CD1c-positive myeloid dendritic cell (primary cell): Measurements from ENCODE around the gene DPP3.
A peak's percentile ranks its signal among the peaks of the same experiment; 100 is the strongest.
"Not testable (repeated sequence)": the region's sequence is repeated elsewhere in the genome, so short reads cannot be mapped to it uniquely, and the experiment has no call there.

Source experiments
- DNase-seq: peaks from one replicate; pipeline ENCODE4 v3.0.0-alpha.2; 2016; ENCODE audit errors: extremely low spot score

DPP3 gene

DNA sequence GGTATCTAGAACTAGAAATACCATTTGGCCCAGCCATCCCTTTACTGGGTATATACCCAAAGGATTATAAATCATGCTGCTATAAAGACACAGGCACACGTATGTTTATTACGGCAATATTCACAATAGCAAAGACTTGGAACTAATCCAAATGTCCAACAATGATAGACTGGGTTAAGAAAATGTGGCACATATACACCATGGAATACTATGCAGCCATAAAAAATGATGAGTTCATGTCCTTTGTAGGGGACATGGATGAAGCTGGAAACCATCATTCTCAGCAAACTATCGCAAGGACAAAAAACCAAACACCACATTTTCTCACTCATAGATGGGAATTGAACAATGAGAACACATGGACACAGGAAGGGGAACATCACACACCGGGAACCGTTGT, 16.1 kb upstream of the DPP3 start:
- not testable (repeated sequence) for DNase-seq

DNA sequence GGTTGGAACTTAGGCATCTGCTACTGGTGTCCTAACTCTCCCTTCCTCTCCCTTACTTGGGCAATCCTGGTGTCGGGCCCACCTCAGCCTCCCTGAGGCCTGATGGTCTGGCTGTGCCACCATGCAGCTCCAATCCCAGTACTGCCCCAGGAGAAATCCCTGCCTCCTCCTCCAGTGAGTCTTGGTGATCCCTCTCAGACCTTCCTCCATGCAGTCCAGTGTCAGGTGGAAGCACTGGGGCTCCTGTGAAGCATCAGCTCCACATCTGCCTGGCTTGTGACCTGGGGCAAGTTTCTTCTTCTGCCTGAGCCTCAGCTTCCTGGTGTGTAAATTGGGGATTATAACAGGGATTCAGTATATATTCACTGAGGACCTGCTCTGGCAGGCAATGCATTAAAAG, 15.3 kb upstream of the DPP3 start:
- DNase-seq = no peak

DNA sequence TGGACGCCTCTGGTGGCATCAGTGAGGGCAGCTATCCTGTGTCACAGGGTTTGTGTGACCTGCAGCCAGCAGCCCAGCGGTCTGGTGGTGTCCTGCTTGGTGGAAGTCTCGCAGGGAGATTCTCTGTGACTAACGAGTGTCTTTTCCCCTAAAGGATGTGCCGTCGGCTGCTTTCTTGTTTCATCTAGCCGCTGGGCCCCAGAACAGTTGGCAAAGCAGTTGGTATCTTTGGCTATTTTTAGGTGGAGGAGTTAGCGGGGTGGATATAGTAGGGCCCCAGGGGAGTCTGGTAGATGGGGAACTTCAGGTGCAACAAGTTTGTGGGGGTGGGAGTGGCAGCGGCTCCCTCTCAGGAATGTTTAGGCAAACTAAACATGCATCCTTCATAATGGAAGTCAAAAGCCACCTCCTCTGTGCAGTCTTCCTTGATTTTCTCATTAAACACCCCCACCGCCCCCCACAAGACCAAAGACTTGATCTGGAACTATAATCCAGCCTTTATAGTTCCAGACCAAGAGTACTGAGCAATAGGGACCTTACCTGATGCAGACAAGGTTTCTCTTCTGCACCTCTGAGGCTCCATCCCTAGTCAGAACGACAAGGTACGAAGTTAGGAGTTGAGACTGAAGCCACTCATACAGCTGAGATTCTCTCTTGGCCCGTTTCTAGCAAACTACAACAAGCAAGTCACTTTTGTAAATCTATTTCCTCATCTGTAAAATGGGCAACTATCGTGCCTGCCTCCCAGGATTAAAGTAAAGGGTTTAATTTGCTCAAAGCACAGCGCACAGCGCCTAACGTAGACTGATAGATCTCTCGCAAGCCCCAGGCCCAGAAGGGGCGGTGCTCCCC, 14.6 kb upstream of the DPP3 start:
- DNase-seq = no peak

DNA sequence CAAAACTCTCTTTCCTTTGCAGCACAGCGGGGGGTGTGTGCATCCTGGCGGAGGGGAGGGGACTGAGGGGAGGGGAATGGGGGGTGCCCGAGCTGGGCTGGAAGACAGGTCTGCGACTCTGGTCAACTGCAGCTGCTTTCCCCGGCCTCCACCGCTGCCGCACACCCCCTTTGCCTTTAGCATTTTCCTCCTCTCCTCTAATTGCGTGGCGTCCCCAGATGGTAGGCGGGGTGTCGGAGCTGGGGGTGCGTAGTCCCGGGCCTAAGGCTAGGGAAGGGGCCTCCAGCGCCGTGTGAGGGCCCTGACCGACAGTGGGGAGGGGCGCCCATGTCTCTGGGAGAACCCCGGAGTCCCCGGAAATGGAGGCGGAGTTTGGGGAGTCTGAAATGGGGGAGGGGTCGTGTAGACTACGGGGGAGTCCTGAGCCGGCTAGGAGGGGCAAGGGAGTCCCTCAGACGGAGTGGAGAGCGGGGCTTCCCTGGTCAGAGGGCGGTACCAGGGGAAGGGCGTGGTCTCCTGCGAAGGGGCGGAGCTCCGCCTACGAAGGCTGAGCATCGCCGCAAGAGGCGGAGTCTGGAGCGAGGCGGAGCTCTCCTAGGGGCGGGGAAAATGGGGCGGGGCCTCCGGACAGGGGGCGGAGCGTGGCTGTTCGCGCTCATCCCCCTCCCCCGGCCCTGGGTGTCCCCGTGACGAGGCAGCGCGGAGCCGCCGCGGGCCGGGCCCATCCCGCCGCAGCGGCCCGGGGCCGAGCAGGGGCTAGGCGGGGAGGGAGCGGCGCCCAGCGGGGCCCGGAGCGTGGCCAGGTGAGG, 13.8 kb upstream of the DPP3 start, which contains the start of gene PELI3:
PELI3 (plus strand) TSS at position 681 of the 809 bp plus-strand sequence. CDS start 1,224 bp downstream, outside the sequence.
- DNase-seq = peak; percentile 95

DNA sequence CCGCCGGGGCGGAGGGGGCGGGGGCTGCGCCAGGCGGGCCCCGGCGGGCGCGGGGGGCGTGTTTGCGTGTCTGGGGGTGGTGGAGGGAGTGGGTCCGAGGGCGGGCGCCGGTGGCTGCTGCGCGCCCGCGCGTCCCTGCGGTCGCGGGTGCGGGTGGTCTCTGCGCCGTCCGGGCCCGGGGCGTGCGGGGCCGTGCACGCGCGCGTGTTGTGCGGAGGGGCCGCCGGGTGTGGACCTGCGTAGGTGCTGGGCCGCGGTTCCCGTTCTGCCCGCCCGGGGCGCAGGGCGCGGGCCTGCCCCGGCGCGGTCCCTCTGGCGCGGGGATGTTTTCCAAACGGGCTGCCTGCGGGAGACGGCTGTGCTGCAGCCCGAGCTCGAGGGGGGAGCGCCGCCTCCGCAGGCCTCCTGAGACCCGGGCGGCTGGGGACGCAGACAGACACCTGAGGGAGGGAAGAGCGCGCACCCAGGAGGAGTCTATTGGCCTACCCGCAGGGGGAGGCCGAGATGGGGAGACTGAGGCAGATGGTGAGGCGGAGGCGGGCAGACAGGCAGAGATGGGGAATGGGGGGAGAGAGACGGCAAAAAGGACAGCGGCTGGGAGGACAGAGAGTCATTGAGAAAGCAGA, 13.1 kb upstream of the DPP3 start:
- DNase-seq = peak; percentile 62

DNA sequence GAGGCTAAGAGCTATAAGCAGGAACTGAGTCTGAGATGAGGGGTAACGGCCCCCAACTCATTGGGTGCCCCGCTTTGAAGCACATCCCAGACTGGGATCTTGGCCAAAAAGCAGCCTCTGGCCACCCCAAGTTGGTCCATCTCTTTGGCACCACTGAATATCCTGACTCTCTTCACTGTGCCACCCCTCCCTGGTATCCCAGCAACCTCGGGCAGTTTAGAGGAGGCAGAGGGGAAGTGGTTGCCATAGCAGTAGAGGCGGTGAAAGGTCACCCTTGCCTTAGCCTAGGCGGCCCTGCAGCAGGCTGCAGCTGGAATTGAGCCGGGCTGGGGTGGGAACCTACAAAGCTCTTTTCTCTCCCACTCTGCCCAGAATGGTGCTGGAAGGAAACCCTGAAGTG, 12.5 kb upstream of the DPP3 start:
- peak; percentile 88 for DNase-seq

DNA sequence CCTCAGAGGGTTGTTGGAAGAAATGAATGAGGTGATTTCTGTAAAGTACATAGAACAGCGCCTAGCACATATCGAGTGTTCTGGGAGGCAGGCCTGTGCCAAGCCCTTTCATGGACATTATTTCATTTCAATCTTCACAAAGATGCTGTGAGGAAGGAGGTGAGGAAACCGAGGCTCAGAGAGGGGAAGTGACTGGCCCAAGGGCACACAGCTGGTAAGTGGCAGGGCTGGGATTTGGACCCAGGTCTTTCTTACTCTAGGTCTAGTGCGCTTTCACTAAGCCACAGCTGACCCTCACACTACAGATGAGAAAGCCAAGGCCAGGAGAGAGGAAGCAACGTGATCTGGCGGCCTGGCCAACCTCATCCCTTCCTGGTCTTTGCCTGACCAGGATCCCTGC, 11.5 kb upstream of the DPP3 start:
- no peak for DNase-seq

DNA sequence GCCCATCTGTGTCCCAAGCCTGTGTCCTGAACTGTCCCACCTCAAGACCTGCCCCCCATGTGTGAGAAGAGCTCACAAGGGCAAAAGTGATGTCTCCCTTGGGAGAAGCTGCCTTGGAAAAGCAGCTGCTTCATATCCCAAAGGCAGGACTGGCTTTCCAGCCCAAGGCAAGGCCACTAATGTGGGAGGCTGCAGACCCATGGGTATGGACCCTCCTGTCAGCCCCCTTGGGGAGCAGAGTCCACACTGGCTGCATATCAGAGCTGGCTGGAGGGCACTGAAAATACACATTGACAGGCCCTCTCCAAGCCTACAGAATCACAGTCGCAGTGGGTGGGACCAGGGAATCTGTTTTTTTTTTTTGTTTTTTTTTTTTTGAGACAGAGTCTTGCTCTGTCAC, 10.8 kb upstream of the DPP3 start:
- no peak for DNase-seq

DNA sequence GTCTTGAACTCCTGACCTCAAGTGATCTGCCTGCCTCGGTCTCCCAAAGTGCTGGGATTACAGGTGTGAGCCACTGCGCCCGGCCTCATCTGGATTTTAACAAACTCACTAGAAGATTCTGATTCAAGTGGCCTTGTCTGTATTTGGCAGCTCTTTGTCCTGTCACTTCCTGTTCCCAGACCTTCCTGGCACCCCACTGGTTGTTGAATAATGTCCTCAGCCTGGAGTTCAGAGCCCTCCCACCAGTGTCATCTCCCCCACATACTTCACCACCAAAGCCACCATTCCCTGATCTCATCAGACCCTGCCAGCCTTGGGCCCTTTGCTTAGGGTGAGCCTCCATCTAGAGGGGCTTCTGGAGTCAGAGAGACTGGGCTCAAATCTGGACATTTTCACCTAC, 10.2 kb upstream of the DPP3 start:
- DNase-seq = no peak

DNA sequence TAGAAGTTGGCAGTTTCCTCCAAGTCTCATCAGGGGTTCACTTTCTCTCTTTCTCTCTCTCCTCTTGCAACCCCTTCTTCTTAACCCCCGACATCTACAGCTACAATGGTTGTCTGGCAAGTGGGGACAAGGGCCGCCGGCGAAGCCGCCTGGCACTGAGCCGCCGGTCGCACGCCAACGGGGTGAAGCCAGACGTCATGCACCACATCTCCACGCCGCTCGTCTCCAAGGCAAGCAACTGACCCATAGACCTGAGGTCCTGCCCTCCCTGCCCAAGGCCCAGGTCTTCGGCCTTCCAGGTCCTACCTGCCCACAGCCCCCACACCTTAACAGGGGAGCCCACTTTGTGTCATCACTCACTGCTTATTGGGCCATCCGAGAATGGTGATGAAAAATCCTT, 9.1 kb upstream of the DPP3 start:
- no peak for DNase-seq

DNA sequence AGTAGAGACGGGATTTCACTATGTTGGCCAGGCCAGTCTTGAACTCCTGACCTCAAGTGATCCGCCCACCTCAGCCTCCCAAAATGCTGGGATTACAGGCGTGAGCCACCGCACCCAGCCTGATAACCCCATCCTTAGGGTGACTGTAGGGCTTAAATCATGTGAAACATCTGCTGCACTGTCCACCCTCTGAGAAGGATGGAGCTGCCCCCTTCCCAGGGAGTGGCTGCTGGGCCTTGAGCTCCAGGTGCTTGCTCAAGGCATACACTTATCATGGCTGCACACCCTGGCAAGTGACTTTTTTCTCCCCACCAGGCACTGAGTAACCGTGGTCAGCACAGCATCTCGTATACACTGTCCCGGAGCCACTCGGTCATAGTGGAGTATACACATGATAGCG, 8.2 kb upstream of the DPP3 start:
- DNase-seq = no peak

DNA sequence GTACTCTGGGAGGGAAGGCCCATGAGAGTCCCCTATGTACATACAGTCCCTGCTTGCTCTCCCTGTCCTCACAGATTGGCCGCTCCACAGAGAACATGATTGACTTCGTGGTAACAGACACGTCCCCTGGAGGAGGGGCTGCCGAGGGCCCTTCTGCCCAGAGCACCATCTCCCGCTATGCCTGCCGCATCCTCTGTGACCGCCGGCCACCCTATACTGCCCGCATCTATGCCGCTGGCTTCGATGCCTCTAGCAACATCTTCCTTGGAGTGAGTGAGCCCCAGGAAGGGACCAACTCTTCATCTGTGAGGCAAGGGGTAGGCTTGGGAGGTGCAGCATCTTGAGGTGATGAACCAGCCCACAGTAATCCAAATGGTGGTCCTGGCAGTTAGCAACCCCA, 7.1 kb upstream of the DPP3 start:
- DNase-seq = no peak

DNA sequence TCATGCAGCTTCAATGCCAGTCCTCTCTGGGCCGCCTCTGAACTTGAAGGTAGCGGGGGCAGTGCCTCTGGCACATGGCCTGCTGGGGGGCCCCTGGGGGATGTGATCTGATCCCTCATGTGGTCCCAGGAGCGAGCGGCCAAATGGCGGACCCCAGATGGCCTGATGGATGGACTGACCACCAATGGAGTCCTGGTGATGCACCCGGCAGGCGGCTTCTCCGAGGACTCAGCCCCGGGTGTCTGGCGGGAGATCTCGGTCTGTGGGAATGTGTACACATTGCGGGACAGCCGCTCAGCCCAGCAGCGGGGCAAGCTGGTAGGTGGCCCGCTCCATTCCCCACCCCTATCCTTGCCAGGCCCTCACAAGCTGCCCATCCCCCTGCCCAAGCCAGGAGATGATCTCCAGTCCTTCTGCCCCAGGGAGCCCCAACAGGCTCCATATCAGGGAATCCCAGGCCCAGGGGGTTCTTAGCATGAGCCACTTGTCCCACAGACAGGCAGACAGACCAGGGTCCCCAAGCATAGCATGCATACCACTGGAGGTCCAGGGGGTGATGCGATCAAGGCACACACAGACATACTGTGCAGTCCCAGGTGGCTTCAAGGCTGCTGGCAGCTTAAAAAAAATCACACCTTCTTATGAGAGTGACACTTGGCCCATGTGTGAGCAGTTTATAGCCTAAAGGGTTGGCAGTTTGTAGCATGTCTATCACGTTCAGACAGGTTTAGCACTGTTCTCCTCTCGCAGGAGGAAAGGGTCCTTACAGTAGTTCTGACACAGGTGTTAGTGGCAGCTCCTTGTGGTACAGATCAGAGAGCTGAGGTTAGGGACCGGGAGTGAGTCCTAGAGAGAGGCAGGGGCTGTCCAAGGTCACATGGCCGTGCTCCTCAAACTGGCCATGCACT, 6.4 kb upstream of the DPP3 start:
- DNase-seq = no peak

DNA sequence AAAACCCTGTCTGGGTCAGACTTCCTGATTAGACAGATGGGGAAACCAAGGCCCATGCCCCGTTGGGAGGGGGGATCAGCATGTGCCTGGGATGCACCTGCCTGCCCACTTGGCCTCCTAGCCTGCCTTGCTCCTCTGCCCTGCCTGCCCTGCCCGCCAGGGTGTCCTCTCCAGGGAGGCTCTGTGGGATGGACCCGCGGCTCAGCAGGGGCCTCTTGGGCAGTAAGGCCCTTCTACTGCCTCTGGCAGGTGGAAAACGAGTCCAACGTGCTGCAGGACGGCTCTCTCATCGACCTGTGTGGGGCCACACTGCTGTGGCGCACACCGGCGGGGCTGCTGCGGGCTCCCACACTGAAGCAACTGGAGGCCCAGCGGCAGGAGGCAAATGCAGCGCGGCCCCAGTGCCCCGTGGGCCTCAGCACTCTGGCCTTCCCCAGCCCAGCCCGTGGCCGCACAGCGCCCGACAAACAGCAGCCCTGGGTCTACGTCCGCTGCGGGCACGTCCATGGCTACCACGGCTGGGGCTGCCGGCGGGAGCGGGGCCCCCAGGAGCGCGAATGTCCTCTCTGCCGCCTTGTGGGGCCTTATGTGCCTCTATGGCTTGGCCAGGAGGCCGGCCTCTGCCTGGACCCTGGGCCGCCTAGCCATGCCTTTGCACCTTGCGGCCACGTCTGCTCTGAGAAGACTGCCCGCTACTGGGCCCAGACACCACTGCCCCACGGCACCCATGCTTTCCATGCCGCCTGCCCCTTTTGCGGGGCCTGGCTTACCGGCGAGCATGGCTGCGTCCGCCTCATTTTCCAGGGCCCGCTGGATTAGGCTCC, 4.7 kb upstream of the DPP3 start:
- DNase-seq = no peak

DNA sequence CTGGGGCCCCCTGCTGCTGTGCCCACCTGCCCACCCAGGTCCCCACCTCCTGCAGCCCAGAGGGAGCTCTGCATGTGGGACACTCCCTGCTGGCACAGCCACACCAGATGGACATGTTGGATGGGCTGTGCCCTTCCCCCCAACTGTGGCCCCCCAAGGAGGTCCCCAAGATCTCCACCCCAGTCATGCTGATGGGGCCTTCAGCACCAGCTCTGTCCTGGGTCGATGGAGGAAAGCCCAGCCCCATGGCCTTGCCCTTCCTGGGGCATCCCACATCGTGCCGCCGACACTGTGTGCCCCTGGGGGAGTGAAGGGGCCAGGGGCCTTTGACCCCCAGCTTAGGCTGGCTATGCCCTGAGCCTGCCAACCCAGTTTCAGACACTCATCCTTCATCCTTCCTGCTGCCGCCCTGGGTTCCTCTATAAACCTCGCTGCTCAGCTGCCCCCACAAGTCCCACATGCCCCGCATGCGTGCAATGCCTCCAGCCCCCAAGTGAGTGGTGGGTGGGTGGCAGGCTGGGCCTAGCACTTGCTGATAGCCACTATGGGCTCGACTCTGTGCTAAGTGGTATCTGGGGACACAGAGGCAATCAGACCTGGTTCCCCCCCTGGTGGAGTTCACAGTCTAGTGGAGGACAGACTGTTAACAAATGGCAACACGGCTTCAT, 3.9 kb upstream of the DPP3 start:
- no peak for DNase-seq

DNA sequence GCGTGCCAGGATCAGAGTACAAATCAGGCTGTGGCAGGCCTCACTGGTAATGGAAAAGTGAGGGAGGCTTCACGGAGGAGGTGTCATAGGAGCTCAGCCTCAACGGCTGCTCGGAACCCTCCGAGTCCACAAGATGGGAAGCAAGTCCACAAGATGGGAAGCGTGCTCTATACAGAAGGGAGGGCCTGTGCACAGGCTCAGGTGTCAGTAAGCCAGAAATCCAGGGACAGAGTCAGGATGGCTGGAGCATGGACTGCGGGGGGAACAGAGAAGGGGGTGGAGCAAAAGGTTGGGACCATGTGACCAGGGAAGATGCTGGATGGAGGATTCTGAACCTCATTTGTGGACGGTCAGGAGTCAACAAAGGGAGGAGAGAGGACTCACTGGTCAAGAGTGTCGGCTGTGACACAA, 3.4 kb upstream of the DPP3 start:
- no peak for DNase-seq

DNA sequence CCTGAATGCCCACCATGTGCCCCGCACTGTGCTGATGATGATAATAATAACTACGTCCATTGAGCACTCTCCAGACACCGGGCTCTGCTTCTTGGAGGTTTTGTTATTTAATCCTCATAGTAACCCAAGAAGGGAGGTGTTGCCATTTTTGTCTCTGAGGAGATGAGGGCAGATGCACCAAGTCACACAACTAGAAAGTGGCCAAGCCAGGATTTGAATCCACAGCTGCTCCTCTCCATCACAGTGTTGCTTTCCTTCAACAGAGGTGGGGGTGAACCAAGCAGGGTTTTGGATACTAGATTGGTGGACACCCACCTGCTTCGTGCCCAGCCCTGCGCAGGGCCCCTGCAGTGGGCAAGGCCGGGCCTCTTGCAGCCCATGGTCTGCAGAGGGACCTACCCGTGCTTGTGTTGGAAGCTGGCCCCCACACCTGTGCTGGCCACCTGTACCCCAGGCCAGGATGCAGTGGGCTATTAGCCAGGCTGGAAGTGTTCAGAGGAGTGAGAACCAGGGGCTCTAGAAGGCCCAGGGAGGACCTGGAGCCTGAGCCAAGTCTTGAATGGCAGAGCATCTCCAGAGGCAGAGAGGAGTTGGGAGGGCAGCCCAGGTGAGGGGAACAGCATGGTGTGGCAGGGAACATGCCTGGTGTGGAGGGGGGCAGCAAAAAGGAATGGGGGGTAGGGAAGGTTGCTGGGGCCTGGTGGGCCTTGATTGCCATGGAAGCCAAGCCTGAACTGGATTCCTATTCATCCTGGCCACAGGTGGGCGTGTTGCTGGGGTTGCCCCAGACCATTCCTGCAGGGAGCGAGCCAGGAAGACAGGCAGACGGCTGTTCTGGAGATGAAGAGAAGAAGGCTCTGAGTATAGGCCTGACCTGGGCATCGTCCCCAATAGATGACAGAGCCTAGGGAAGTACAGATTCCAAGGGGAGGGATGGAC, 2.7 kb upstream of the DPP3 start:
- DNase-seq = no peak

DNA sequence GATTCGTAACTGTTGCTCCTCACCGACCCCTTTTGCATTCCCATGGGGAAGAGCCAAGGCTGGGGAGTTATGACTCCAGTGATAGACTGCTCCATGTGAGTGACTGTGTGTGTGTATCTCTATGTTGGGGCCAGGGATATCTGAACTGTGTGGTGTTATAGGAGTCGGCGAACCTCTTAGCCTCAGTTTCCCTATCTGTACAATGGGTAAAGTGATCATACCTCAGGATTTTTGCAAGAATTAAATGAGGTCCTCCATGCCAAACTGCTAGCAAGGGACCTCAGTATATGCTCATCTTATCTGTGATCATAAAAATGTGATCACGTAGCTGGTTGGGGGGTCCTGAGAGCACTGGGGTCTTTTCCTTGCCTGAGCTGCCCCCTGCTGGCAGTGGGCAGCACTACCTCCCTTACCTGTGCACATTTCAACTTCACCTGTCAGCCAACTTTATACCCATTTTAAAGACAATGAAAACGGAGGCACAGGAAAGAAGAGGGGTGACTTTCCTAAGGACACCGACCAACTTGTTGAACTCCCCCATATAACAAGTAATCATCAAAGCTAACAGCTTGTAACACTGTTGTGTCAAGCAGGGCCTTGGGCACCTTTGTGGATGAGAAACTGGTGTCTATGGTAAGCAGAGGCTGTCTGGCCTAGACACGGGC, 1.4 kb upstream of the DPP3 start:
- DNase-seq = peak; percentile 13
